CD4-positive, alpha-beta T cell treated with Interleukin-12 subunit alpha and Interleukin-12 subunit beta, for 1 hour (primary cell): ENCODE results near the gene GUCY2D.

Experiments used
- DNase-seq: peaks from one replicate; pipeline ENCODE4 v3.0.0-alpha.2; 2020

GUCY2D gene

GRCh38 chr17:8068736-8069586 is 66.5 kb downstream of the GUCY2D start:
- no peak for DNase-seq

GRCh38 chr17:8069587-8069860 is 67.1 kb downstream of the GUCY2D start:
- DNase-seq = no peak
